GM12865 (cell line): ENCODE data around the gene PLEKHG4B.

Experiments used
- DNase-seq: peaks from one replicate; pipeline ENCODE4 v3.0.0; 2010; ENCODE audit warnings: low read depth
- H3K4me3 ChIP-seq: 2 replicates; pipeline ENCODE4 v1.5.1; 2011; ENCODE audit warnings: mild to moderate bottlenecking, low read depth, low read length, control low read depth
- CTCF ChIP-seq: IDR thresholded peaks from 2 replicates; pipeline ENCODE4 v1.5.1; 2011; ENCODE audit warnings: low read length, control low read depth, low read depth, inconsistent platforms; ENCODE audit not compliant: insufficient read depth; ENCODE audit errors: missing control alignments

The PLEKHG4B gene

GRCh38 chr5:92401-93220, 643 bp downstream of the PLEKHG4B start:
- TF ChIP-seq CTCF, result no peak
- H3K4me3 ChIP-seq, result no peak overlapping the region
- DNase-seq, result no peak

- no peak overlapping the region for H3K4me3 ChIP-seq
- TF ChIP-seq CTCF, result no peak
- no peak for DNase-seq
Measured at GRCh38 chr5:93221-93980, 1.4 kb downstream of the PLEKHG4B start.

GRCh38 chr5:94113-94892, 2.3 kb downstream of the PLEKHG4B start:
- no peak overlapping the region for H3K4me3 ChIP-seq
- DNase-seq, result no peak
- TF ChIP-seq CTCF, result no peak

GRCh38 chr5:95241-95980, 3.4 kb downstream of the PLEKHG4B start:
- no peak overlapping the region for H3K4me3 ChIP-seq
- DNase-seq, result no peak
- TF ChIP-seq CTCF, result no peak

GRCh38 chr5:96976-97660, 5.2 kb downstream of the PLEKHG4B start:
- no peak for DNase-seq
- no peak overlapping the region for H3K4me3 ChIP-seq
- TF ChIP-seq CTCF, result no peak

GRCh38 chr5:99815-100214, 7.8 kb downstream of the PLEKHG4B start:
- no peak overlapping the region for H3K4me3 ChIP-seq
- DNase-seq, result no peak
- TF ChIP-seq CTCF, result no peak
